Cerebellar cortex (tissue), 1 donor: Measurements from ENCODE around the gene FUOM.

Experiments
- DNase-seq: peaks from one replicate; pipeline ENCODE4 v3.0.0-alpha.2; 2015; ENCODE audit warnings: low spot score

FUOM gene

GRCh38 chr10:133366751-133367150 lies 8.9 kb upstream of the FUOM start:
- no peak for DNase-seq

- DNase-seq, result no peak
Measured at GRCh38 chr10:133366130-133366478, 8.3 kb upstream of the FUOM start.

GRCh38 chr10:133365461-133366129 lies 7.8 kb upstream of the FUOM start:
- peak; percentile 55 for DNase-seq

GRCh38 chr10:133364645-133365431 lies 7.0 kb upstream of the FUOM start:
- peak; percentile 61 for DNase-seq

GRCh38 chr10:133362846-133363245 lies 5.0 kb upstream of the FUOM start:
- DNase-seq, result no peak

- DNase-seq, result no peak
Measured at GRCh38 chr10:133361773-133362441, 4.1 kb upstream of the FUOM start.

- DNase-seq, result no peak
Measured at GRCh38 chr10:133361227-133361626, 3.4 kb upstream of the FUOM start.

GRCh38 chr10:133359972-133360610 lies 2.3 kb upstream of the FUOM start:
- no peak for DNase-seq

- peak; percentile 59 for DNase-seq
Measured at GRCh38 chr10:133359554-133359971, 1.7 kb upstream of the FUOM start.

- DNase-seq, result no peak
Measured at GRCh38 chr10:133358925-133359310, 1.1 kb upstream of the FUOM start.

GRCh38 chr10:133358162-133358924 lies 524 bp upstream of the FUOM start:
- no peak for DNase-seq

GRCh38 chr10:133356549-133357284 lies 1.1 kb downstream of the FUOM start:
- DNase-seq, result no peak

GRCh38 chr10:133355991-133356390 lies 1.8 kb downstream of the FUOM start:
- DNase-seq, result no peak

- DNase-seq, result no peak
Measured at GRCh38 chr10:133355266-133355665, 2.6 kb downstream of the FUOM start.

GRCh38 chr10:133354672-133355240 lies 3.1 kb downstream of the FUOM start:
- DNase-seq, result no peak

GRCh38 chr10:133353988-133354605 lies 3.7 kb downstream of the FUOM start:
- DNase-seq, result no peak

GRCh38 chr10:133353202-133353959 lies 4.4 kb downstream of the FUOM start:
- no peak for DNase-seq

- no peak for DNase-seq
Measured at GRCh38 chr10:133351408-133352318, 6.2 kb downstream of the FUOM start.

GRCh38 chr10:133350950-133351329 lies 6.9 kb downstream of the FUOM start:
- no peak for DNase-seq
